ENCODE data around the gene LTK. TPM values are rescaled to one million over a fixed set of nuclear protein-coding genes. Genes with fewer than 3 reads are reported as not detected.
A peak's percentile ranks its signal among the peaks of the same experiment; 100 is the strongest.

LTK gene
- total and polyA plus RNA-seq, 8 donors: 1.2 to 25.2 (median 6.5) TPM

- peaks cover 0 to 13% (median 0%) of the 10 kb centered on the region in 3 donors for H3K27me3 ChIP-seq
- H3K36me3 ChIP-seq: no peaks in the 10 kb centered on the region
- H3K9me3 ChIP-seq: no peaks in the 10 kb centered on the region
- H3K4me3 ChIP-seq: no peak overlapping the region
- WGBS, 5 donors: 90 to 94% (median 92%) methylated on average over 13 to 16 of the region's 16 CpGs
- intact Hi-C loops (cut with DNase I; ENCODE audit: low total_unique reads): no loop called here
- H3K4me1 ChIP-seq: peaks cover 21 to 46% (median 35%) of the 10 kb centered on the region in 4 donors
- H3K27ac ChIP-seq: peak overlapping the region in 2 of 5 donors; percentile 25 to 46
- DNase-seq: no peak
- TF ChIP-seq CTCF (IDR thresholded peaks at IDR 0.05): no peak
- no peak for TF ChIP-seq POLR2AphosphoS5 (IDR thresholded peaks at IDR 0.05)
- no peak for TF ChIP-seq EP300 (IDR thresholded peaks at IDR 0.05)
- TF ChIP-seq POLR2A (IDR thresholded peaks at IDR 0.05): no peak
Measured at GRCh38 chr15:41561104-41561776, 47.6 kb upstream of the LTK start.

GRCh38 chr15:41560572-41560874 is 46.9 kb upstream of the LTK start:
- intact Hi-C loops (cut with DNase I; ENCODE audit: low total_unique reads): no loop called here
- Histone ChIP-seq H3K27ac (no peak overlapping the region), H3K9me3 (no peaks in the 10 kb centered on the region), H3K27me3 (peaks cover 0 to 13% (median 0%) of the 10 kb centered on the region in 3 donors), H3K4me3 (peak overlapping the region in 1 of 4 donors; percentile 87), H3K4me1 (peaks cover 21 to 46% (median 35%) of the 10 kb centered on the region in 4 donors), H3K36me3 (no peaks in the 10 kb centered on the region)
- 30 to 40% (median 37%) methylated on average over 2 of the region's 2 CpGs for WGBS, 5 donors
- TF ChIP-seq POLR2AphosphoS5 (IDR thresholded peaks at IDR 0.05): no peak
- no peak for TF ChIP-seq EP300 (IDR thresholded peaks at IDR 0.05)
- no peak for TF ChIP-seq POLR2A (IDR thresholded peaks at IDR 0.05)
- TF ChIP-seq CTCF (IDR thresholded peaks at IDR 0.05): no peak
- DNase-seq: peak in 1 of 2 donors; percentile 41

- Histone ChIP-seq H3K27me3 (peaks cover 0 to 13% (median 0%) of the 10 kb centered on the region in 3 donors), H3K27ac (peak overlapping the region; percentile 24 to 82 (median 71)), H3K36me3 (no peaks in the 10 kb centered on the region), H3K9me3 (no peaks in the 10 kb centered on the region), H3K4me3 (peak overlapping the region; percentile 73 to 87 (median 74)), H3K4me1 (peaks cover 21 to 46% (median 35%) of the 10 kb centered on the region in 4 donors)
- no peak for TF ChIP-seq EP300 (IDR thresholded peaks at IDR 0.05)
- TF ChIP-seq POLR2AphosphoS5 (IDR thresholded peaks at IDR 0.05): no peak
- TF ChIP-seq POLR2A (IDR thresholded peaks at IDR 0.05): no peak
- TF ChIP-seq CTCF (IDR thresholded peaks at IDR 0.05): no peak
- no peak for DNase-seq
- WGBS, 5 donors: 0 to 3% (median 2%) methylated on average over 14 to 60 of the region's 60 CpGs; no CpG with 5 or more reads in 1 of the 5 donors
- intact Hi-C loops (cut with DNase I; ENCODE audit: low total_unique reads): no loop called here
Measured at GRCh38 chr15:41559239-41559782, 45.7 kb upstream of the LTK start.

- H3K4me3 ChIP-seq: peak within 1 kb of the TSS; percentile 73 to 87 (median 74)
- peak within 1 kb of the TSS; percentile 50 to 82 (median 71) for H3K27ac ChIP-seq
- peak; percentile 65 to 91 for DNase-seq
- H3K9me3 ChIP-seq: no peaks in the 10 kb centered on the region
- peaks cover 0 to 13% (median 0%) of the 10 kb centered on the region in 3 donors for H3K27me3 ChIP-seq
- no peaks in the 10 kb centered on the region for H3K36me3 ChIP-seq
- TF ChIP-seq POLR2AphosphoS5 (IDR thresholded peaks at IDR 0.05) (peak in 1 of 3 donors; percentile 2), CTCF (IDR thresholded peaks at IDR 0.05) (no peak), EP300 (IDR thresholded peaks at IDR 0.05) (no peak), POLR2A (IDR thresholded peaks at IDR 0.05) (no peak)
- intact Hi-C loops (cut with DNase I; ENCODE audit: low total_unique reads): no loop called here
- 1 to 4% (median 2%) methylated on average over 19 to 80 of the region's 81 CpGs for WGBS, 5 donors
- H3K4me1 ChIP-seq: peaks cover 21 to 46% (median 35%) of the 10 kb centered on the region in 4 donors
Measured at GRCh38 chr15:41558400-41559238, 45.0 kb upstream of the LTK start, which contains the start of gene TYRO3. TSS of gene TYRO3 (plus strand) at chr15:41559212. CDS start at chr15:41559258, 46 bp downstream.

Measured in stomach (tissue), 9 donors.